GM12878 (cell line): ENCODE results near the gene NFKBIE. TPM values are rescaled to one million over a fixed set of nuclear protein-coding genes. Genes with fewer than 3 reads are reported as not detected.

Source experiments
- BMI1 ChIP-seq: fragments of 450-650 bp; IDR thresholded peaks from 2 replicates; pipeline ENCODE4 v1.6.1; 2016; ENCODE audit warnings: mild to moderate bottlenecking, moderate library complexity, borderline replicate concordance
- CBFB ChIP-seq: IDR thresholded peaks from 2 replicates; pipeline ENCODE4 v1.6.1; 2016; ENCODE audit warnings: antibody characterized with exemption, low read depth
- EED ChIP-seq: sonication (generic); IDR thresholded peaks from 2 replicates; pipeline ENCODE4 v1.6.1; 2016; ENCODE audit warnings: antibody characterized with exemption, low read depth
- EGR1 ChIP-seq, 2 experiments: IDR thresholded peaks; 1 replicate in 1 of 2; 2 replicates in 1 of 2; pipeline ENCODE4 v1.6.1; 2011 to 2012; ENCODE audit warnings: low read depth in 2 of 2, low read length in 2 of 2, borderline replicate concordance in 1 of 2, mild to moderate bottlenecking in 1 of 2, moderate library complexity in 1 of 2
- FOS ChIP-seq: IDR thresholded peaks from 3 replicates; pipeline ENCODE4 v1.6.1; 2011; ENCODE audit warnings: borderline replicate concordance; ENCODE audit not compliant: insufficient read length; ENCODE audit errors: extremely low read depth
- HCFC1 ChIP-seq: fragments of 150-350 bp; IDR thresholded peaks from 2 replicates; pipeline ENCODE4 v1.6.1; 2014; ENCODE audit warnings: low read length
- IRF4 ChIP-seq: IDR thresholded peaks from 2 replicates; pipeline ENCODE4 v1.6.1; 2011; ENCODE audit warnings: low read depth, low read length
- KDM1A ChIP-seq: fragments of 200-600 bp; sonication (generic); IDR thresholded peaks from 2 replicates; pipeline ENCODE4 v1.6.1; 2016; ENCODE audit warnings: borderline replicate concordance
- LARP7 ChIP-seq: fragments of 450-650 bp; IDR thresholded peaks from 2 replicates; pipeline ENCODE4 v1.6.1; 2017; ENCODE audit warnings: mild to moderate bottlenecking
- MTA2 ChIP-seq: fragments of 450-650 bp; IDR thresholded peaks from 2 replicates; pipeline ENCODE4 v1.6.1; 2016; ENCODE audit warnings: low read depth, mild to moderate bottlenecking, moderate library complexity
- NR2C2 ChIP-seq: IDR thresholded peaks from 2 replicates; pipeline ENCODE4 v1.6.1; 2011; ENCODE audit warnings: borderline replicate concordance, low read depth; ENCODE audit not compliant: control insufficient read depth, insufficient read length
- PAX8 ChIP-seq: fragments of 450-650 bp; IDR thresholded peaks from 2 replicates; pipeline ENCODE4 v1.6.1; 2017; ENCODE audit warnings: mild to moderate bottlenecking, moderate library complexity
- POU2F2 ChIP-seq: IDR thresholded peaks from 3 replicates; pipeline ENCODE4 v1.6.1; 2011; ENCODE audit warnings: low read depth, mild to moderate bottlenecking, low read length, borderline replicate concordance
- SIN3A ChIP-seq: IDR thresholded peaks from 2 replicates; pipeline ENCODE4 v1.6.1; 2012; ENCODE audit warnings: low read depth, low read length, improper control_type of control experiment
- SMC3 ChIP-seq: IDR thresholded peaks from 2 replicates; pipeline ENCODE4 v1.6.1; 2011; ENCODE audit warnings: low read length, improper control_type of control experiment, borderline replicate concordance
- TBL1XR1 ChIP-seq: IDR thresholded peaks from 2 replicates; pipeline ENCODE4 v1.6.1; 2012; ENCODE audit warnings: low read depth, low read length, improper control_type of control experiment
- YBX1 ChIP-seq: fragments of 450-650 bp; IDR thresholded peaks from 2 replicates; pipeline ENCODE4 v1.6.1; 2016; ENCODE audit warnings: antibody characterized with exemption
- ZBED1 ChIP-seq: IDR thresholded peaks from 2 replicates; pipeline ENCODE4 v1.6.1; 2016; ENCODE audit warnings: borderline replicate concordance
- ZZZ3 ChIP-seq: IDR thresholded peaks from 2 replicates; pipeline ENCODE4 v1.6.1; 2011; ENCODE audit warnings: low read depth; ENCODE audit not compliant: control insufficient read depth, insufficient read length
- polyA plus RNA-seq, 11 experiments: library from polyadenylated mRNA; depleted of rRNA in 4 of 11; unstranded in 6 of 11; stranded (reverse) in 5 of 11; fragments of >200 nt; fragmentation: Nextera tagmentation in 4 of 11; fragmentation: Illumina TruSeq in 1 of 11; extraction: Ambion mirVana in 4 of 11; extraction: Trizol in 1 of 11; gene quantifications; 1 replicate in 1 of 11; 2 replicates in 10 of 11; pipeline versions ENCODE4 v1.2.1 to v1.2.3, GENCODE V29; 2011 to 2016; ENCODE audit warnings: inconsistent platforms in 2 of 11, missing spikeins in 2 of 11, low read depth in 1 of 11
- total RNA-seq, 4 experiments: library from RNA; depleted of rRNA in 3 of 4; stranded (reverse); fragments of >200 nt in 3 of 4; fragmentation: Illumina TruSeq in 1 of 4; extraction: Trizol in 1 of 4; gene quantifications; 2 replicates each; pipeline versions ENCODE4 v1.2.1 to v1.2.3, GENCODE V29; 2013 to 2021
- TF ChIP-seq, protein P1 (sequence below): fragments of 450-650 bp; formaldehyde crosslinking; IDR thresholded peaks from 2 replicates; pipeline ENCODE4 v1.5.0; 2022; ENCODE audit warnings: mild to moderate bottlenecking, missing genetic modification characterization
- TF ChIP-seq, protein P2 (sequence below): fragments of 450-650 bp; IDR thresholded peaks from 2 replicates; pipeline ENCODE4 v1.6.1; 2017; ENCODE audit warnings: mild to moderate bottlenecking
- TF ChIP-seq, protein P3 (sequence below): fragments of 450-650 bp; IDR thresholded peaks from 2 replicates; pipeline ENCODE4 v1.6.1; 2018; ENCODE audit warnings: mild to moderate bottlenecking, low read depth, moderate library complexity; ENCODE audit not compliant: partially characterized antibody

The NFKBIE gene
- total and polyA plus RNA-seq, 10 of the 15 experiments (the other 5 are each of a cell fraction or from before 2014, with no cell fraction given) = 10.4 to 106 (median 38.8) TPM

DNA sequence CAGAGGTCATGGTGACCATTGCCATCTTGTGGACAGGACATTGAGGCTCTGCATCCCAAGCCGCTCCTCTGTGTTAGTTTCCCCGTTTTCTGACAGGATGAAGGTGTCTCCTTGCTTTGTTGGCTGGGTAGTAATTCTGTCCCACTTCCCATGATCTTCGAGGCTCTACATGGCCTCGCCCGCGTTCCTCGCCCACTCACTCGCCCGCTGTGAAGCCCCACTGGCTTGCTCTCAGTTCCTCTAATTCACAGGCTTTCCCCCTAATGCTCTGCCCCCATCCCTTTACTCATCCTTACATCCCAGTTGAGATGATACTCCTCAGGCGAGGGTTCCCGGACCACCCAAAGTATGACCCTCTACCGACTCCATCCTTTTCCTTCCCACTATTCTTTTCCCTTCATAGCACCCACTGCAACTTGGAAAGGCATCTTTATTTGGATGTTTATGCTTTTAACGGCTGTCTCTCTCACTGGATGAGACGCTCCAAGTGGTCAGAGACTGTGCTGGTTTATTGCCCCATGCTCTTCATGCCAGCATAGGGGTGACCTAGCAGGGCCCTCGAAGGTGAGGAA is 7.5 kb downstream of the NFKBIE start (continued):
- TF ChIP-seq MTA2 = peak; percentile 77
- TF ChIP-seq POU2F2 = peak; percentile 84
- TF ChIP-seq HCFC1 = no peak
- TF ChIP-seq NR2C2 = no peak
- TF ChIP-seq, protein P1, sequence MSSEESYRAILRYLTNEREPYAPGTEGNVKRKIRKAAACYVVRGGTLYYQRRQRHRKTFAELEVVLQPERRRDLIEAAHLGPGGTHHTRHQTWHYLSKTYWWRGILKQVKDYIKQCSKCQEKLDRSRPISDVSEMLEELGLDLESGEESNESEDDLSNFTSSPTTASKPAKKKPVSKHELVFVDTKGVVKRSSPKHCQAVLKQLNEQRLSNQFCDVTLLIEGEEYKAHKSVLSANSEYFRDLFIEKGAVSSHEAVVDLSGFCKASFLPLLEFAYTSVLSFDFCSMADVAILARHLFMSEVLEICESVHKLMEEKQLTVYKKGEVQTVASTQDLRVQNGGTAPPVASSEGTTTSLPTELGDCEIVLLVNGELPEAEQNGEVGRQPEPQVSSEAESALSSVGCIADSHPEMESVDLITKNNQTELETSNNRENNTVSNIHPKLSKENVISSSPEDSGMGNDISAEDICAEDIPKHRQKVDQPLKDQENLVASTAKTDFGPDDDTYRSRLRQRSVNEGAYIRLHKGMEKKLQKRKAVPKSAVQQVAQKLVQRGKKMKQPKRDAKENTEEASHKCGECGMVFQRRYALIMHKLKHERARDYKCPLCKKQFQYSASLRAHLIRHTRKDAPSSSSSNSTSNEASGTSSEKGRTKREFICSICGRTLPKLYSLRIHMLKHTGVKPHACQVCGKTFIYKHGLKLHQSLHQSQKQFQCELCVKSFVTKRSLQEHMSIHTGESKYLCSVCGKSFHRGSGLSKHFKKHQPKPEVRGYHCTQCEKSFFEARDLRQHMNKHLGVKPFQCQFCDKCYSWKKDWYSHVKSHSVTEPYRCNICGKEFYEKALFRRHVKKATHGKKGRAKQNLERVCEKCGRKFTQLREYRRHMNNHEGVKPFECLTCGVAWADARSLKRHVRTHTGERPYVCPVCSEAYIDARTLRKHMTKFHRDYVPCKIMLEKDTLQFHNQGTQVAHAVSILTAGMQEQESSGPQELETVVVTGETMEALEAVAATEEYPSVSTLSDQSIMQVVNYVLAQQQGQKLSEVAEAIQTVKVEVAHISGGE (CRISPR knock-in tag) = no peak; the same call in 1 of the 2 replicates
- peak; percentile 52 for TF ChIP-seq CBFB
- TF ChIP-seq EGR1 (IDR thresholded peaks at IDR 0.05; ENCODE audit: borderline replicate concordance in 1 of 2, low read depth in 2 of 2, low read length in 2 of 2) = peak in 1 of 2 experiments; percentile 95; a peak in 2 of 3 replicates
- 0 out of 2 replicates have a peak, but pooled peaks have one; percentile 39 for TF ChIP-seq TBL1XR1
- no peak for TF ChIP-seq ZZZ3
- TF ChIP-seq FOS = no peak
- TF ChIP-seq LARP7 = no peak; the same call in 1 of the 2 replicates
- no peak for TF ChIP-seq YBX1
- no peak for TF ChIP-seq KDM1A
- peak; percentile 95 for TF ChIP-seq IRF4
- peak; percentile 97 for TF ChIP-seq EED
- no peak for TF ChIP-seq SIN3A
- TF ChIP-seq ZBED1 = peak; percentile 78; the same call in 1 of the 2 replicates
- no peak for TF ChIP-seq PAX8
- TF ChIP-seq, protein P2, sequence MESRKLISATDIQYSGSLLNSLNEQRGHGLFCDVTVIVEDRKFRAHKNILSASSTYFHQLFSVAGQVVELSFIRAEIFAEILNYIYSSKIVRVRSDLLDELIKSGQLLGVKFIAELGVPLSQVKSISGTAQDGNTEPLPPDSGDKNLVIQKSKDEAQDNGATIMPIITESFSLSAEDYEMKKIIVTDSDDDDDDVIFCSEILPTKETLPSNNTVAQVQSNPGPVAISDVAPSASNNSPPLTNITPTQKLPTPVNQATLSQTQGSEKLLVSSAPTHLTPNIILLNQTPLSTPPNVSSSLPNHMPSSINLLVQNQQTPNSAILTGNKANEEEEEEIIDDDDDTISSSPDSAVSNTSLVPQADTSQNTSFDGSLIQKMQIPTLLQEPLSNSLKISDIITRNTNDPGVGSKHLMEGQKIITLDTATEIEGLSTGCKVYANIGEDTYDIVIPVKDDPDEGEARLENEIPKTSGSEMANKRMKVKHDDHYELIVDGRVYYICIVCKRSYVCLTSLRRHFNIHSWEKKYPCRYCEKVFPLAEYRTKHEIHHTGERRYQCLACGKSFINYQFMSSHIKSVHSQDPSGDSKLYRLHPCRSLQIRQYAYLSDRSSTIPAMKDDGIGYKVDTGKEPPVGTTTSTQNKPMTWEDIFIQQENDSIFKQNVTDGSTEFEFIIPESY = no peak
- TF ChIP-seq, protein P3, sequence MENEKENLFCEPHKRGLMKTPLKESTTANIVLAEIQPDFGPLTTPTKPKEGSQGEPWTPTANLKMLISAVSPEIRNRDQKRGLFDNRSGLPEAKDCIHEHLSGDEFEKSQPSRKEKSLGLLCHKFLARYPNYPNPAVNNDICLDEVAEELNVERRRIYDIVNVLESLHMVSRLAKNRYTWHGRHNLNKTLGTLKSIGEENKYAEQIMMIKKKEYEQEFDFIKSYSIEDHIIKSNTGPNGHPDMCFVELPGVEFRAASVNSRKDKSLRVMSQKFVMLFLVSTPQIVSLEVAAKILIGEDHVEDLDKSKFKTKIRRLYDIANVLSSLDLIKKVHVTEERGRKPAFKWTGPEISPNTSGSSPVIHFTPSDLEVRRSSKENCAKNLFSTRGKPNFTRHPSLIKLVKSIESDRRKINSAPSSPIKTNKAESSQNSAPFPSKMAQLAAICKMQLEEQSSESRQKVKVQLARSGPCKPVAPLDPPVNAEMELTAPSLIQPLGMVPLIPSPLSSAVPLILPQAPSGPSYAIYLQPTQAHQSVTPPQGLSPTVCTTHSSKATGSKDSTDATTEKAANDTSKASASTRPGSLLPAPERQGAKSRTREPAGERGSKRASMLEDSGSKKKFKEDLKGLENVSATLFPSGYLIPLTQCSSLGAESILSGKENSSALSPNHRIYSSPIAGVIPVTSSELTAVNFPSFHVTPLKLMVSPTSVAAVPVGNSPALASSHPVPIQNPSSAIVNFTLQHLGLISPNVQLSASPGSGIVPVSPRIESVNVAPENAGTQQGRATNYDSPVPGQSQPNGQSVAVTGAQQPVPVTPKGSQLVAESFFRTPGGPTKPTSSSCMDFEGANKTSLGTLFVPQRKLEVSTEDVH = peak; percentile 80
- peak; percentile 10; the same call in 1 of the 2 replicates for TF ChIP-seq SMC3
- peak; percentile 65; the same call in 1 of the 2 replicates for TF ChIP-seq BMI1
